ENCODE measurements around the gene DDX49.
"Not testable (repeated sequence)": the region's sequence is repeated elsewhere in the genome, so short reads cannot be mapped to it uniquely, and the experiment has no call there.

DDX49 gene

DNA sequence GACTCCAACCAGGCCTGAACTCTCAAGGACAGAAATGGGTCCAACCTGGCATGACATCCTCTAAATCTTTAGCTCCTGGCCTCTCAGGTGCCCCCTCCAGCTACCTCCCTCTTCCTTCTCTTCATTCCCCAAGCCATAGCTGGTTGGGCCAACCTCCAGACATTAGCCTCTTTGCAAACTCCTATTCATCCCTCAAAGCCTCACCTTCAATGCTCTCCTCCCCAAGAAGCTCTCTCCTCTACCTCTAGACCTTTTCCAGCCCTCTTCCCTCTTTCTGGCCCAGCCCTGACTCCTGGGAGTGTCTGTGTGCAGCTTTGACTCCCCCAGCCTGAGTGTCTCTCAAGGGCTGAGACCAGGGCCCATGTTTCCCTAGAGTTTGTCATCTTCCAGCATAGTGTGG is 26.8 kb downstream of the DDX49 start:
- DNase-seq = no peak

GRCh38 chr19:18946918-18947317 is 27.4 kb downstream of the DDX49 start:
- DNase-seq = peak; percentile 14

GRCh38 chr19:18948075-18948975 is 28.8 kb downstream of the DDX49 start:
- DNase-seq = no peak

- DNase-seq = no peak
Measured at GRCh38 chr19:18948976-18949356, 29.5 kb downstream of the DDX49 start.

GRCh38 chr19:18949858-18950257 is 30.3 kb downstream of the DDX49 start:
- DNase-seq = no peak

- no peak for DNase-seq
Measured at GRCh38 chr19:18951721-18952281, 32.3 kb downstream of the DDX49 start.

GRCh38 chr19:18952364-18953003 is 33.0 kb downstream of the DDX49 start:
- not testable (repeated sequence) for DNase-seq

GRCh38 chr19:18954094-18954493 is 34.6 kb downstream of the DDX49 start:
- DNase-seq = no peak

DNA sequence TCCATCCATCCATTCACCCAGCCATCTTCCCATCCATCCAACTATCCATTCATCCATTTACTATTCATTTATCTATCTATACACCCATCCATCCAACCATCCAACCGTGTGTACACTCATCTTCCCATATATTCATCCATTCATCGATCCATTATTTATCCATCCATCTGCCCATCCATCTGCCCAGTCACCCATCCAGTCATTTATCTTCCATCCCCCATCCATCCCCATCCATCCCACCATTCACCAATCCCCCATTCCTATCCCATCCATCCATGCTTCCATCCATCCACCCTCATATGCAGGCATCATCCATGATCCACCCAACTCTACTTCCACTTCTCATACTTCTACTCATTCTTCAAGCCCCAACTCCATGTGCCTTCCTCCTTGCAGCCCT is 35.5 kb downstream of the DDX49 start:
- DNase-seq = no peak

GRCh38 chr19:18960370-18960769 is 40.9 kb downstream of the DDX49 start:
- DNase-seq = no peak

DNA sequence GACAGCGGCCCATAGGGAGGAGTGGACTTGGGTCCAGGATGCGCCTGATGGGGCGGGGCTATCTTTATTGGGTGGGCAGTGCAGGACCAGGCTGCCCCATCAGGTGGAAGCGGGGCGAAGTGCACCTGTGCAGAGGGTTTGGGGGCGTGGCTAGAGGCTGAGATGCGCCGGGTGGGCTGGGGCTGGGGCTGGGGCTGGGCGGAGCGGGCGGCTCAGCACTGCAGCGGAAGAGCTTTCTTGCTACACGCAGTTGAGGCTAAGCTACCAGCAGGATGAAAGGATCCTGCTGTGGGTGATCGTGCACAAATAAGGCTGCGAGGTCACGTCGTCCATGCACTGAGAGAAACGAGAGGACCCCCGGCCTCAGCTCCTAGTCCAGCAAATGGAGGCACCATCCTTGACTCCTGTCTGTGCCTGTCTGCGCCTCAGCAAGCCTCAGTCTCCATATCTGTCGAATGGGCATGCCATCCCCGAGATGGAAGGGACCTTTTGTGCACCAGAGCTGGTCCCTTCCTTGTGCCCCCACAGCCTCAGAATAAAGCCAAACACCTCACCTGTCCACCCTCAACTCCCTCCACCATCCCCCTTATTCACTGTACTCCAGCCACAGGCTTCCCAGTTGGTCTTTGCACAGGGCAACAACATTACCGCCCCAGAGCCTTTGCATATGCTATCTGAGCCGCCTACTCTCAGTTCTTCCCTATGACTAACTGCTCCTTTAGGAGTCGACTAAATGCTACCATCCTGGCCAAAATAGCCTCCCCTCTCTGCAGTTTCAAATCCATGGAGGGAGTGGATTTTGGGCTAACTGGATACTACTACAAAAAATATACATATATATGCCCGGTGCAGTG is 42.5 kb downstream of the DDX49 start:
- DNase-seq = peak; percentile 35

DNA sequence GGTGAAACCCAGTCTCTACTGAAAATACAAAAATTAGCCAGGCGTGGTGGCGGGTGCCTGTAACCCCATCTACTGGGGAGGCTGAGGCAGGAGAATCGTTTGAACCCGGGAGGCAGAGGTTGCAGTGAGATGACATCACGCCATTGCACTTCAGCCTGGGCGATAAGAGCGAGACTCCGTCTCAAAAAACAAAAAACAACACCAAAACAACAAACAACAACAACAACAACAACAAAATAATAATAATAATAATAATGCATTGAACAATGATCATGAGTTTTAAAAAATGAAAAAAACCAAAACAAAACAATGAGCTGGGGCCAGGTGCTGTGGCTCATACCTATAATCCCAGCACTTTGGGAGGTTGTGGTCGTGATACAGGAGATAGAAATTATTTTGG is 44.6 kb downstream of the DDX49 start:
- DNase-seq = no peak

DNA sequence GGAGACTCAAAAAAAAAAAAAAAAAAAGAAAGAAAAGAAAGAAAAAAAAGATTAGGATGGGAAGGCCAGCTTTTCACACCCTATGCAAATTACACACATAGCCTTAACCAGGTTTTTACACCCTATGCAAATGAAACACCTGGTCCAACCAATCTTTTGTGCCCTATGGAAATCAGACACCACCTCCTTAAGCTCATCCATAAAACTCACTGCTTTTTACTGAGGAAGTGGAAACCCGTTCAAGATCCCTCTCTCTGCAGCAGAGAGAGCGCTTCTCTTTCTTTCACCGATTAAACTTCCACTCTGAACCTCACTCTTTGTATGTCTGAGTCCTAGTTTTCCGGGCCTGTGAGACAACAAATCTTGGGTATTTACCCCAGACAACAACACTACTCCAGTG is 46.8 kb downstream of the DDX49 start:
- DNase-seq = no peak

DNA sequence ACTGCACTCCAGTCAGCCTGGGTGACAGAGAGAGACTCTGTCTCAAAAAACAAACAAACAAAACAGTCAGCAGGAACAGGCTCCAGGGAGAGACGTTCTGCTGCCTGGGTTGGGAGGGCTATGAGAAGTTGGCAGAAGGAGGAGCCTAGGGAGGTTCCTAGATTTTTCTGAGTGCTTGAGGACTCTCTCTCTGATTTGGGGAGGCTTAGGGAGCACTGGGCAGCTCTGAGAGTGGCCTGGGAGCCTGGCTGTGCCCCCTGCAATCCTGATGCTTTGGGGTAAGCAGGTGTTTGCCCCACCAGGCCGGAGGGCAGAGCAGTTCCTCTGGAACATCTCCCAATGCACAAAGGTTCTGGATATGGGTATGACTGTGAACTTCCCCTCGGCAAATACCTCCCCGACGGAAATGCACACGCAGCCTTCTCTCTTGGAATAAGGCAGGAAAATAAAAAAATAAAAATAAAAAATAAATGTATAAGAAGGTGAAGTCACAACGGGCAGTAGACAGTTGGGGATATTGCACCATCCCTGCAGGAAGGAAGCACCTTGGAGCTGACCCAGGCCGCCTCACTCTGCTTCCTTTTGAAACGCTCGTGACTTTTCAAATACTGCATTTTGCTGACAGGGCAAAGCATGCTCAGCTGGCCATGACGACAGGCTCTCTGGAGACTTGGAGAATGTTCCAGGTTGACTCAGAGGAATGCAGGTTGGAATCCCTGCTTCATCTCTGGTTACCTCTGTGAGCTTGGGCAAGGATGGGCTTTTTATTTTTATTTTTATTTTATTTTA is 48.0 kb downstream of the DDX49 start:
- DNase-seq = no peak

DNA sequence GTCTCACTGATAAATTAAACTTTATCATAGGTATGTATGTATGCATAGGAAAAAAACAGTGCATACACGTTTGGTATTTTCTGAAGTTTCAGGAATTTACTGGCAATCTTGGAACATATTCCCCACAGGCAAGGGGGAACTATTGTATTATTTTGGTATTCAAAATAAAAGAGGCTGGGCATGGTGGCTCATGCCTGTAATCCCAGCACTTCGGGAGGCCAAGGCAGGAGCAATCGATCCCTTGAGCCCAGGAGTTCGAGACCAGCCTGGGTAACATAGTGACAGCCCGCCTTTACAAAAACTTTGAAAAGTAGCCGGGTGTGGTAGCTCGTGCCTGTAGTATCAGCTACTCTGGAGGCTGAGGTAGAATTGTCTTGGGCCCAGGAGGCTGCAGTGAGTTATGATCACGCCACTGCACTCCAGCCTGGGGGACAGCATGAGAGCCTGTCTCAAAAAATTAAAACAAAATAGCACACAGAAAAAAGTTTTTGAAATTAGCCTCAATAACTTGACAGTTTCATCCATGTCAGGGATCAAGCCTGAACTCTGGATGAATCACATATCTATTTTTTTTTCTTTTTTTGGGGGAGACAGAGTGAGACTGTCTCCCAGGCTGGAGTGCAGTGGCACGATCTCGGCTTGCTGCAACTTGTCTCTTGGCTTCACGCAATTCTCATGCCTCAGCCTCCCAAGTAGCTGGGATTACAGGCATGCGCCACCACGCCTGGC is 50.6 kb downstream of the DDX49 start:
- DNase-seq = no peak

DNA sequence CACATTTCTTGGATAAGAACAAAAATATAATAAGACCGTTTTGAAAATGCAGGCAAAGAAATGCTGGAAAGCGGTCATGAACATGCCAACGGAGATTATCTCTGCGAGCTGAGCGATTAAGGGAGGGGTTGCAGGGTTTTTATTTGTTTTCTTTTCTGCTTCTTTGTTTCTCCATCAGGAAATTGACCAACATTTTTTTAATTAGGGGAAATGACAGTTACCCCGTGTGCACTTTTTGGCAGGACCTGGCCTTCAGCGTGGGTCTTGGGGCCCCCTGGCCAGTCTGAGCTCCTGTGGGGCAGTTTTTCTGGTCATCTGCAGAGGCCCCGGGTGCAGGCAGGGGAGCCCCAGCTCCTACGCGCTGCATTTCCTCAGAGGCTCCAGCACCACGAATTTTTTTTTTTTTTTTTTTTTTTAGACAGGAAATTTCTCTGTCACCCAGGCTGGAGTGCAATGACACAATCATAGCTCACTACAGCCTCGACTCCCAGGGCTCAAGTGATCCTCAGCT is 52.8 kb downstream of the DDX49 start:
- no peak for DNase-seq

DNA sequence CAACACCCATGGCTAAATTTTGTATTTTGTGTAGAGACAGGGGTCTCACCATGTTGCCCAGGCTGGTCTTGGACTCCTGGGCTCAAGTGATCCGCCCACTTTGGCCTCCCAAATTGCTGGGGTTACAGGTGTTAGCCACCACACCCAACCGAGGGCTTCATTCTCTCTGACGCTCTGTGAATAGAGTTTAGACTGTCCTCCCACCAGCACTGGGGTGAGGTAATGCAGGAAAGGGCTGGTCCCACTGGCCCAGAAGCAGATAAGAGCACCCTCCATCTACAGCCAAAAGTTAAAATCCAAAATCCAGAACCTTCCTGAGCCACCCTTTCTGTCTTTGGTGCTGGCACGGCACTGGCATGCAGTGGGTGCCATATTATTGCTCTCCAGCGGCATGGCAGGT is 53.3 kb downstream of the DDX49 start:
- DNase-seq = no peak

DNA sequence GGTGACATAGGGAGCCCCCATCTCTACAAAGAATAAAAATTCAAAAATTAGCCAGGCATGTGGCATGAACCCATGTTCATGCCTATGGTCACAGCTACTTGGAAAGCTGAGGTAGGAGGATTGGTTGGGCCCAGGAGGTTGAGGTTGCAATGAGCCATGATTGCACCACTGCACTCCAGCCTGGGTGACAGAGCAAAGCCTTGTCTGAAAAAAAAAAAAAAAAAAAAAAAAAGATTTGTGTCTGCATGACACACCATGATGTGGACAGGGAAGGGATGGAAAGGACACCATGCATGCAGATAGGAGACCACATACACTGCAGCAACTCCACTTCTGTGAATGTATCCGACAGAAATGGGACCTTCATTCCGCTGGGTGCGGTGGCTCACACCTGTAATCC is 55.5 kb downstream of the DDX49 start:
- DNase-seq = no peak

- no peak for DNase-seq
Measured at GRCh38 chr19:18975869-18976268, 56.4 kb downstream of the DDX49 start.
